ENCODE results near the gene CDH4. TPM values are rescaled to one million over a fixed set of nuclear protein-coding genes. Genes with fewer than 3 reads are reported as not detected.

Gene CDH4
- total and polyA plus RNA-seq, 2 donors (not counting 1 experiment from before 2014, with no cell fraction given) = not detected

GRCh38 chr20:61917474-61918145 lies 665.5 kb downstream of the CDH4 start:
- no peak overlapping the region for H3K27ac ChIP-seq (ENCODE audit: low read length in 2 of 2)
- ChIA-PET POLR2A (no interaction called here), CTCF (no interaction called here)
- ATAC-seq (ENCODE audit: low read depth) (no peak), DNase-seq (no peak)
- no peak overlapping the region for H2AFZ ChIP-seq (ENCODE audit: insufficient read depth, low read depth, low read length, poor library complexity, severe bottlenecking)
- H3K36me3 ChIP-seq (replicated peaks in 1 of 2; ENCODE audit: control extremely low read depth in 1 of 2, control insufficient read depth in 1 of 2, extremely low read depth in 1 of 2, insufficient read depth in 2 of 2, low read length in 1 of 2) = no peaks in the 10 kb centered on the region
- H3K4me1 ChIP-seq (ENCODE audit: control insufficient read depth in 2 of 2, insufficient read depth in 2 of 2, low read length in 2 of 2) = peaks cover 3 to 7% of the 10 kb centered on the region in 2 donors
- no peak overlapping the region for H3K9ac ChIP-seq (ENCODE audit: low read length)
- no peaks in the 10 kb centered on the region for H3K27me3 ChIP-seq (replicated peaks in 1 of 4; ENCODE audit: control extremely low read depth in 1 of 4, control insufficient read depth in 3 of 4, insufficient read depth in 4 of 4, low read length in 3 of 4)
- no peak for TF ChIP-seq EZH2 (IDR thresholded peaks at IDR 0.05; ENCODE audit: borderline replicate concordance, insufficient read depth, low read depth, low read length, poor library complexity, severe bottlenecking)
- TF ChIP-seq, protein P1, sequence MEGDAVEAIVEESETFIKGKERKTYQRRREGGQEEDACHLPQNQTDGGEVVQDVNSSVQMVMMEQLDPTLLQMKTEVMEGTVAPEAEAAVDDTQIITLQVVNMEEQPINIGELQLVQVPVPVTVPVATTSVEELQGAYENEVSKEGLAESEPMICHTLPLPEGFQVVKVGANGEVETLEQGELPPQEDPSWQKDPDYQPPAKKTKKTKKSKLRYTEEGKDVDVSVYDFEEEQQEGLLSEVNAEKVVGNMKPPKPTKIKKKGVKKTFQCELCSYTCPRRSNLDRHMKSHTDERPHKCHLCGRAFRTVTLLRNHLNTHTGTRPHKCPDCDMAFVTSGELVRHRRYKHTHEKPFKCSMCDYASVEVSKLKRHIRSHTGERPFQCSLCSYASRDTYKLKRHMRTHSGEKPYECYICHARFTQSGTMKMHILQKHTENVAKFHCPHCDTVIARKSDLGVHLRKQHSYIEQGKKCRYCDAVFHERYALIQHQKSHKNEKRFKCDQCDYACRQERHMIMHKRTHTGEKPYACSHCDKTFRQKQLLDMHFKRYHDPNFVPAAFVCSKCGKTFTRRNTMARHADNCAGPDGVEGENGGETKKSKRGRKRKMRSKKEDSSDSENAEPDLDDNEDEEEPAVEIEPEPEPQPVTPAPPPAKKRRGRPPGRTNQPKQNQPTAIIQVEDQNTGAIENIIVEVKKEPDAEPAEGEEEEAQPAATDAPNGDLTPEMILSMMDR (IDR thresholded peaks at IDR 0.05) = no peak
- H3K9me3 ChIP-seq (ENCODE audit: control extremely low read depth in 1 of 3, control insufficient read depth in 2 of 3, insufficient read depth in 1 of 3, low read length in 2 of 3) = peaks cover 0 to 26% (median 0%) of the 10 kb centered on the region in 3 donors
- 89% methylated on average over 15 of the region's 20 CpGs for WGBS (ENCODE audit: insufficient coverage)
- H4K20me1 ChIP-seq (ENCODE audit: control insufficient read depth, insufficient read depth, low read length, poor library complexity, severe bottlenecking) = no peaks in the 10 kb centered on the region
- H3K4me2 ChIP-seq (replicated peaks; ENCODE audit: low read depth, low read length, poor library complexity, severe bottlenecking) = no peak overlapping the region
- Mint-ChIP-seq H3K4me3 (no peak overlapping the region), H3K27ac (no peak overlapping the region), H3K9me3 (ENCODE audit: insufficient read depth) (no peaks in the 10 kb centered on the region), H3K27me3 (peaks cover 8% of the 10 kb centered on the region), H3K4me1 (peaks cover 6% of the 10 kb centered on the region)
- intact Hi-C loops (cut with micrococcal nuclease) = no loop called here
- no peaks in the 10 kb centered on the region for H3K79me2 ChIP-seq (ENCODE audit: control insufficient read depth, insufficient read depth, low read length)
- no peak overlapping the region for H3K4me3 ChIP-seq (ENCODE audit: control extremely low read depth in 1 of 5, extremely low read depth in 1 of 5, insufficient read depth in 1 of 5, low read depth in 2 of 5, low read length in 4 of 5)

DNA sequence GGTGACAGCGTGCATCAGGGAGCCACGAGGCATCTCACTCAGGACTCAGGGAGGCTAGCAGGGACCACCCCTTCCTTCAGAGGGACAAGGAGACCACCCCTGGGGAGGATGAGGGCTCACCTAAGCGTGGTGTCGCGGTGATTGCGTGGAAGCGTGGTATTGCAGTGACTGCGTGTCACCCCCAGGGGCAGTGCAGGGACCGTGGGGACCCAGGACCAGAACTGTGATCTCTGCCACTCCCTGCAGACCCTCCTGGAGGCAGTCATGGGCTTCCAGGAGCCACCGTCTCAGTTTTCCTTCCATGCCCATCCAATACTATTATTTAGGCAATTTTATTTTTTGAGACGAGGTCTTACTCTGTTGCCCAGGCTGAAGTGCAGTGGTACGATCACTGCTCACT lies 666.5 kb downstream of the CDH4 start:
- no peaks in the 10 kb centered on the region for H3K4me1 ChIP-seq (ENCODE audit: control insufficient read depth in 2 of 2, insufficient read depth in 2 of 2, low read length in 2 of 2)
- CTCF ChIA-PET = no interaction called here
- Mint-ChIP-seq H3K4me3 (no peak overlapping the region), H3K27me3 (peaks cover 8% of the 10 kb centered on the region), H3K27ac (no peak overlapping the region), H3K9me3 (ENCODE audit: insufficient read depth) (no peaks in the 10 kb centered on the region), H3K4me1 (no peaks in the 10 kb centered on the region)
- no peak overlapping the region for H3K4me3 ChIP-seq (ENCODE audit: control extremely low read depth in 1 of 5, extremely low read depth in 1 of 5, insufficient read depth in 1 of 5, low read depth in 2 of 5, low read length in 4 of 5)
- POLR2A ChIA-PET = no interaction called here
- no peak overlapping the region for H2AFZ ChIP-seq (ENCODE audit: insufficient read depth, low read depth, low read length, poor library complexity, severe bottlenecking)
- TF ChIP-seq, protein P1 (IDR thresholded peaks at IDR 0.05) = no peak
- no peak for DNase-seq
- ATAC-seq (ENCODE audit: low read depth) = no peak
- peaks cover 0 to 3% (median 0%) of the 10 kb centered on the region in 4 experiments for H3K27me3 ChIP-seq (replicated peaks in 1 of 4; ENCODE audit: control extremely low read depth in 1 of 4, control insufficient read depth in 3 of 4, insufficient read depth in 4 of 4, low read length in 3 of 4)
- 91% methylated on average over 12 of the region's 12 CpGs for WGBS (ENCODE audit: insufficient coverage)
- H3K9ac ChIP-seq (ENCODE audit: low read length) = no peak overlapping the region
- no peak overlapping the region for H3K27ac ChIP-seq (ENCODE audit: low read length in 2 of 2)
- no peaks in the 10 kb centered on the region for H3K36me3 ChIP-seq (replicated peaks in 1 of 2; ENCODE audit: control extremely low read depth in 1 of 2, control insufficient read depth in 1 of 2, extremely low read depth in 1 of 2, insufficient read depth in 2 of 2, low read length in 1 of 2)
- H4K20me1 ChIP-seq (ENCODE audit: control insufficient read depth, insufficient read depth, low read length, poor library complexity, severe bottlenecking) = no peaks in the 10 kb centered on the region
- intact Hi-C loops (cut with micrococcal nuclease) = no loop called here
- H3K79me2 ChIP-seq (ENCODE audit: control insufficient read depth, insufficient read depth, low read length) = no peaks in the 10 kb centered on the region
- H3K4me2 ChIP-seq (replicated peaks; ENCODE audit: low read depth, low read length, poor library complexity, severe bottlenecking) = no peak overlapping the region
- H3K9me3 ChIP-seq (ENCODE audit: control extremely low read depth in 1 of 3, control insufficient read depth in 2 of 3, insufficient read depth in 1 of 3, low read length in 2 of 3) = peaks cover 0 to 26% (median 0%) of the 10 kb centered on the region in 3 donors

Measured in B cell (primary cell).